NT2/D1 (cell line): ENCODE data around the gene VPS26A.

Source experiments
- YY1 ChIP-seq: IDR thresholded peaks from 2 replicates; pipeline ENCODE4 v1.6.1; 2011; ENCODE audit not compliant: insufficient read length, insufficient read depth
- ZNF274 ChIP-seq: IDR thresholded peaks from 2 replicates; pipeline ENCODE4 v1.6.1; 2011; ENCODE audit warnings: mild to moderate bottlenecking, low read depth, low read length

DNA sequence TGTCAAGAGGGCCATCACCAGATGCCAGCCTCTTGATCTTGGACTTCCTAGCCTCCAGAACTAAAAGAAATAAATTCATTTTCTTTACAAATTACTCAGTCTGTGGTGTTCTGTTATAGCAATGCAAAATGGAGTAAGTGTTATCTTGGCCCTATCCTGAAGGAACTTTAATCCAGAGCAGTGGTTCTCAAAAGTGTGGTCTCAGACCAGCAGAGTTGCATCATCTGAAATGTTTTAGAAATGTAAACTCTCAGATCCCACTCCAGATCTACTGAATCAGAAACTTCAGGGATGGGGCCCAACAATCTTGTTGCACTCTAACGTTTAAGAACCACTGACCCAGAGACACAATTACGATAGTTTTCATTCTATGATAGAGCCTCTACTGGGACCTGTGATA is 52.8 kb downstream of the VPS26A start:
- TF ChIP-seq ZNF274, result no peak
- TF ChIP-seq YY1, result no peak
